ENCODE results near the gene TSHZ3.

GRCh38 chr19:31300422-31300821 is 48.8 kb downstream of the TSHZ3 start:
- TF ChIP-seq CTCF (conservative IDR thresholded peaks at IDR 0.05; ENCODE audit: low read depth, low read length) (no peak), EZH2 (IDR thresholded peaks at IDR 0.05; ENCODE audit: borderline replicate concordance, low read depth, low read length, poor library complexity, severe bottlenecking) (no peak)
